HEK293 (cell line): ENCODE data around the gene C2orf81.
"Not testable (repeated sequence)": the region's sequence is repeated elsewhere in the genome, so short reads cannot be mapped to it uniquely, and the experiment has no call there.

Experiments
- CTCF ChIP-seq: fragments of 450-650 bp; formaldehyde crosslinking; IDR thresholded peaks from 2 replicates; pipeline ENCODE4 v1.5.1; 2016; ENCODE audit warnings: missing biosample characterization, missing genetic modification characterization
- PRDM1 ChIP-seq: fragments of 450-650 bp; formaldehyde crosslinking; IDR thresholded peaks from 2 replicates; pipeline ENCODE4; 2016; ENCODE audit warnings: missing biosample characterization, missing genetic modification characterization
- ZBTB1 ChIP-seq: fragments of 450-650 bp; formaldehyde crosslinking; IDR thresholded peaks from 2 replicates; pipeline ENCODE4 v1.5.1; 2016; ENCODE audit warnings: missing biosample characterization, missing genetic modification characterization
- ZNF114 ChIP-seq: fragments of 450-650 bp; formaldehyde crosslinking; IDR thresholded peaks from 2 replicates; pipeline ENCODE4 v1.5.0; 2017; ENCODE audit warnings: missing biosample characterization, missing genetic modification characterization
- ZNF239 ChIP-seq: fragments of 450-650 bp; formaldehyde crosslinking; IDR thresholded peaks from 2 replicates; pipeline ENCODE4 v1.5.1; 2016; ENCODE audit warnings: missing biosample characterization, missing genetic modification characterization
- ZNF24 ChIP-seq: fragments of 450-650 bp; formaldehyde crosslinking; IDR thresholded peaks from 2 replicates; pipeline ENCODE4 v1.5.1; 2016; ENCODE audit warnings: missing biosample characterization, missing genetic modification characterization
- ZNF510 ChIP-seq: fragments of 450-650 bp; formaldehyde crosslinking; IDR thresholded peaks from 2 replicates; pipeline ENCODE4 v1.5.1; 2018; ENCODE audit warnings: mild to moderate bottlenecking, missing genetic modification characterization, missing biosample characterization; ENCODE audit not compliant: insufficient replicate concordance
- ZNF518A ChIP-seq: fragments of 450-650 bp; formaldehyde crosslinking; conservative IDR thresholded peaks from 2 replicates; pipeline ENCODE4 v1.5.1; 2016; ENCODE audit warnings: low read depth, missing biosample characterization, missing genetic modification characterization
- ZNF791 ChIP-seq: fragments of 450-650 bp; formaldehyde crosslinking; IDR thresholded peaks from 2 replicates; pipeline ENCODE4 v1.5.1; 2016; ENCODE audit warnings: missing biosample characterization, missing genetic modification characterization
- ZNF792 ChIP-seq: fragments of 450-650 bp; formaldehyde crosslinking; IDR thresholded peaks from 2 replicates; pipeline ENCODE4 v1.5.1; 2016; ENCODE audit warnings: missing biosample characterization, missing genetic modification characterization

- TF ChIP-seq ZNF24 (tag by site-specific recombination); ZNF792; ZNF518A (tag by site-specific recombination); ZNF510 (tag by site-specific recombination); ZBTB1 (tag by site-specific recombination); ZNF239 (tag by site-specific recombination); CTCF (tag by site-specific recombination); ZNF114 (tag by site-specific recombination); ZNF791 (tag by site-specific recombination); PRDM1 (tag by site-specific recombination): not testable (repeated sequence)
These were observed 846 bp downstream of the C2orf81 start for GRCh38 chr2:74420443-74421103.
